Measurements from ENCODE around the gene GARIN5A. TPM values are rescaled to one million over a fixed set of nuclear protein-coding genes. Genes with fewer than 3 reads are reported as not detected.

GARIN5A gene
- total RNA-seq, 1 experiment from 2014 or later = 3.7 TPM

DNA sequence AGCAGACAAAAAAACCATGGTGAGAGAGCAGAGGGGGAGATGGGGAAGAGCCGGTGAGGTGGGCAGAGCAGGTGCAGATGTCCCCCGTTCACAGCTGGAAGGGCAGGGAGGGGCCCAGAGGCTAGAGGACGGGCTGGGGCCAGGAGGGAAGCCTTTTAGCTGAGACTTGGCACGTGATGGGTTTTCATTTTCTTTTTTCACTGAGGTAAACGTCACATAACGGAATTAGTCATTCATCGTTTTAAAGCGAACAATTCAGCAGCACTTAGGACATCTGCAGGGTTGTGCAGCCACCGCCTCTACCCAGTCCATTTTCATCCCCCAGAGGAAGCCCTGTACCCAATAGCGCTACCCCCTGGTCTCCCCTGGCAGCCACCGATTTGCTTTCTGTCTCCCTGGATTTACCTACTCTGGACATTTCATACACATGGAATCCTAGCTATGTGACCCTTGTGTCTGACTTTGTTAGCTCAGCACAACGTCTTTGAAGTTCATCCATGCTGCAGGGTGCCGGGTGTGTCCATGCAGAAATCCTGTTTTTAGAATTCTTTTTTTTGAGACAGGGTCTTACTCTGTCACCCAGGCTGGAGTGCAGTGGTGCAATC lies 16.4 kb downstream of the GARIN5A start:
- H3K4me3 ChIP-seq = no peak overlapping the region
- POLR2A ChIA-PET (ENCODE audit: unreplicated experiment) = no interaction called here

DNA sequence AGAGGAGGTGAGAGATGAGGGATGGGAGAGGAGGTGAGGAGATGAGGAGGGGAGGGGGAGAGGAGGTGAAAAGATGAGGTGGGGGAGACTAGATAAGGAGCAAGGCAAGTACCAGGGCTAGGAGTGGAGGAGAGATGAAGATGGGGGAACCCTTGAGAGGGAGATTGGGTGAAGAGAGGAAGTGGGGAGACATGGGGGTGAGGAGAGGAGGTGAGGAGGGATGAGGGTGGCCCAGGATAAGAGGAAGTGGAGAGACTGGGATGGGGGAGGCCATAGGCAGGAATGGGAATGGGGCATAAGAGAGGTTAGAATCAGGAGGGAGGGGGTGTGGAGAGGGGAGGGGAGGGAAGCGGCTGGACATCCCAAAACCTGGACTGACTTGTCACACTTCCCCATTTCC lies 17.0 kb downstream of the GARIN5A start:
- H4K20me1 ChIP-seq (ENCODE audit: insufficient read depth) = no peaks in the 10 kb centered on the region
- H3K27me3 ChIP-seq (ENCODE audit: insufficient read depth, low read depth) = peaks cover 36% of the 10 kb centered on the region
- peaks cover 8% of the 10 kb centered on the region for H3K4me1 ChIP-seq (replicated peaks; ENCODE audit: insufficient read depth)
- H2AFZ ChIP-seq = no peak overlapping the region
- no peak overlapping the region for H3K4me3 ChIP-seq
- no peaks in the 10 kb centered on the region for H3K36me3 ChIP-seq (ENCODE audit: low read depth)
- no peak for TF ChIP-seq EZH2 (IDR thresholded peaks at IDR 0.05; ENCODE audit: low read depth)
- TF ChIP-seq, protein P1, sequence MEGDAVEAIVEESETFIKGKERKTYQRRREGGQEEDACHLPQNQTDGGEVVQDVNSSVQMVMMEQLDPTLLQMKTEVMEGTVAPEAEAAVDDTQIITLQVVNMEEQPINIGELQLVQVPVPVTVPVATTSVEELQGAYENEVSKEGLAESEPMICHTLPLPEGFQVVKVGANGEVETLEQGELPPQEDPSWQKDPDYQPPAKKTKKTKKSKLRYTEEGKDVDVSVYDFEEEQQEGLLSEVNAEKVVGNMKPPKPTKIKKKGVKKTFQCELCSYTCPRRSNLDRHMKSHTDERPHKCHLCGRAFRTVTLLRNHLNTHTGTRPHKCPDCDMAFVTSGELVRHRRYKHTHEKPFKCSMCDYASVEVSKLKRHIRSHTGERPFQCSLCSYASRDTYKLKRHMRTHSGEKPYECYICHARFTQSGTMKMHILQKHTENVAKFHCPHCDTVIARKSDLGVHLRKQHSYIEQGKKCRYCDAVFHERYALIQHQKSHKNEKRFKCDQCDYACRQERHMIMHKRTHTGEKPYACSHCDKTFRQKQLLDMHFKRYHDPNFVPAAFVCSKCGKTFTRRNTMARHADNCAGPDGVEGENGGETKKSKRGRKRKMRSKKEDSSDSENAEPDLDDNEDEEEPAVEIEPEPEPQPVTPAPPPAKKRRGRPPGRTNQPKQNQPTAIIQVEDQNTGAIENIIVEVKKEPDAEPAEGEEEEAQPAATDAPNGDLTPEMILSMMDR (conservative IDR thresholded peaks at IDR 0.05) = no peak
- no TSS peak for BruUV-seq (replicated peaks)
- H3K79me2 ChIP-seq (ENCODE audit: low read depth) = no peaks in the 10 kb centered on the region
- no peak overlapping the region for H3K4me2 ChIP-seq
- CTCF ChIA-PET = no interaction called here
- no peaks in the 10 kb centered on the region for H3K9me3 ChIP-seq (ENCODE audit: insufficient read depth, low read depth)
- DNase-seq = no peak
- H3K27ac ChIP-seq = no peak overlapping the region
- no peaks in the 10 kb centered on the region for H3F3A ChIP-seq (ENCODE audit: insufficient read depth, low read depth)
- intact Hi-C loops (cut with micrococcal nuclease; ENCODE audit: unreplicated experiment) = loop anchor here (2.0 kb wide), 1 partner anchor 201 kb away; no protein-coding TSS in a partner anchor
- no peaks in the 10 kb centered on the region for H3K9me2 ChIP-seq (ENCODE audit: insufficient read depth)
- POLR2A ChIA-PET (ENCODE audit: unreplicated experiment) = no interaction called here

More for the DNA sequence above, 16.4 kb downstream of the GARIN5A start:
- Histone ChIP-seq H3K36me3 (ENCODE audit: low read depth) (no peaks in the 10 kb centered on the region), H3K4me2 (no peak overlapping the region), H2AFZ (no peak overlapping the region), H3F3A (ENCODE audit: insufficient read depth, low read depth) (no peaks in the 10 kb centered on the region), H3K27me3 (ENCODE audit: insufficient read depth, low read depth) (peaks cover 31% of the 10 kb centered on the region), H3K4me1 (replicated peaks; ENCODE audit: insufficient read depth) (peaks cover 8% of the 10 kb centered on the region), H3K9me3 (ENCODE audit: insufficient read depth, low read depth) (no peaks in the 10 kb centered on the region), H3K9me2 (ENCODE audit: insufficient read depth) (no peaks in the 10 kb centered on the region), H3K27ac (no peak overlapping the region), H4K20me1 (ENCODE audit: insufficient read depth) (no peaks in the 10 kb centered on the region), H3K79me2 (ENCODE audit: low read depth) (no peaks in the 10 kb centered on the region)
- TF ChIP-seq EZH2 (IDR thresholded peaks at IDR 0.05; ENCODE audit: low read depth) = no peak
- TF ChIP-seq, protein P1 (conservative IDR thresholded peaks at IDR 0.05) = no peak
- no TSS peak for BruUV-seq (replicated peaks)
- DNase-seq = peak; percentile 35 to 73
- CTCF ChIA-PET = interaction anchor here (0.6 to 1.2 kb wide), 6 partner anchors 12 to 345 kb away, joined by 3 to 9 read pairs (median 4); no protein-coding TSS in a partner anchor
- intact Hi-C loops (cut with micrococcal nuclease; ENCODE audit: unreplicated experiment) = loop anchor here (2.0 kb wide), 1 partner anchor 201 kb away; no protein-coding TSS in a partner anchor

DNA sequence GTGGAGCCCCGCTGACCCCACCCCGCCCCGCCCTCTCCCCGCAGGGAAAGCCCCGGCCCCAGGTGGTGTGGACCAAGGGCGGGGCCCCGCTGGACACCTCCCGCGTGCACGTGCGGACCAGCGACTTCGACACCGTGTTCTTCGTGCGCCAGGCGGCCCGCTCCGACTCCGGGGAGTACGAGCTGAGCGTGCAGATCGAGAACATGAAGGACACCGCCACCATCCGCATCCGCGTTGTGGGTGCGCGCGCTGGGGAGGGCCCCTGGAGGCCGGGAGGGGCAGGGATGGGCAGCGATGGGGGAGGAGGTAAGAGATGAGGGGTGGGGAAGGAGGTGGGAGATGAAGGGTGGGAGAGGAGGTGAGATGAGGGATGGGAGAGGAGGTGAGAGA lies 17.6 kb downstream of the GARIN5A start:
- Histone ChIP-seq H2AFZ (no peak overlapping the region), H3K4me3 (no peak overlapping the region), H3K27me3 (ENCODE audit: insufficient read depth, low read depth) (peaks cover 41% of the 10 kb centered on the region), H3K36me3 (ENCODE audit: low read depth) (no peaks in the 10 kb centered on the region), H4K20me1 (ENCODE audit: insufficient read depth) (no peaks in the 10 kb centered on the region), H3K79me2 (ENCODE audit: low read depth) (no peaks in the 10 kb centered on the region), H3F3A (ENCODE audit: insufficient read depth, low read depth) (no peaks in the 10 kb centered on the region), H3K4me1 (replicated peaks; ENCODE audit: insufficient read depth) (peaks cover 8% of the 10 kb centered on the region), H3K9me2 (ENCODE audit: insufficient read depth) (no peaks in the 10 kb centered on the region), H3K4me2 (no peak overlapping the region), H3K27ac (no peak overlapping the region), H3K9me3 (ENCODE audit: insufficient read depth, low read depth) (no peaks in the 10 kb centered on the region)
- CTCF ChIA-PET = no interaction called here
- no TSS peak for BruUV-seq (replicated peaks)
- TF ChIP-seq, protein P1 (conservative IDR thresholded peaks at IDR 0.05) = no peak
- DNase-seq = no peak
- intact Hi-C loops (cut with micrococcal nuclease; ENCODE audit: unreplicated experiment) = no loop called here
- POLR2A ChIA-PET (ENCODE audit: unreplicated experiment) = no interaction called here

All from PC-9 (cell line).